ENCODE measurements around the gene HIVEP3.
"Not testable (repeated sequence)": the region's sequence is repeated elsewhere in the genome, so short reads cannot be mapped to it uniquely, and the experiment has no call there.

HIVEP3 gene

GRCh38 chr1:41704196-41704595 is 214.5 kb downstream of the HIVEP3 start:
- no peak for DNase-seq

GRCh38 chr1:41702771-41703170 is 216.0 kb downstream of the HIVEP3 start:
- DNase-seq, result no peak

GRCh38 chr1:41700986-41701535 is 217.7 kb downstream of the HIVEP3 start:
- no peak for DNase-seq

- no peak for DNase-seq
Observed at GRCh38 chr1:41700581-41700980, 218.1 kb downstream of the HIVEP3 start.

GRCh38 chr1:41699861-41700248 is 218.9 kb downstream of the HIVEP3 start:
- DNase-seq, result no peak

- DNase-seq, result no peak
Observed at GRCh38 chr1:41698916-41699860, 219.5 kb downstream of the HIVEP3 start.

- no peak for DNase-seq
Observed at GRCh38 chr1:41696381-41696780, 222.3 kb downstream of the HIVEP3 start.

- DNase-seq, result no peak
Observed at GRCh38 chr1:41695118-41695745, 223.5 kb downstream of the HIVEP3 start.

- not testable (repeated sequence) for DNase-seq
Observed at GRCh38 chr1:41691966-41692365, 226.8 kb downstream of the HIVEP3 start.

GRCh38 chr1:41691424-41691823 is 227.3 kb downstream of the HIVEP3 start:
- no peak for DNase-seq

- no peak for DNase-seq
Observed at GRCh38 chr1:41690331-41690730, 228.4 kb downstream of the HIVEP3 start.

GRCh38 chr1:41689558-41689981 is 229.2 kb downstream of the HIVEP3 start:
- no peak for DNase-seq

- no peak for DNase-seq
Observed at GRCh38 chr1:41689139-41689538, 229.6 kb downstream of the HIVEP3 start.

GRCh38 chr1:41687007-41687406 is 231.7 kb downstream of the HIVEP3 start:
- DNase-seq, result no peak

- peak; percentile 24 for DNase-seq
Observed at GRCh38 chr1:41683681-41684500, 234.8 kb downstream of the HIVEP3 start.

GRCh38 chr1:41682845-41683625 is 235.7 kb downstream of the HIVEP3 start:
- DNase-seq, result no peak

GRCh38 chr1:41682149-41682548 is 236.6 kb downstream of the HIVEP3 start:
- no peak for DNase-seq

GRCh38 chr1:41681331-41682098 is 237.2 kb downstream of the HIVEP3 start:
- DNase-seq, result no peak

- no peak for DNase-seq
Observed at GRCh38 chr1:41679994-41680393, 238.7 kb downstream of the HIVEP3 start.

- no peak for DNase-seq
Observed at GRCh38 chr1:41679531-41679930, 239.2 kb downstream of the HIVEP3 start.
